OCI-LY3 (cell line): Measurements from ENCODE around the gene TRIM40.

Experiments
- CTCF ChIP-seq: fragments of 200-600, 300-600 bp; sonication (generic); IDR thresholded peaks from 2 replicates; pipeline ENCODE4 v1.5.1; 2014; ENCODE audit warnings: antibody characterized with exemption, low read length, low read depth
- EZH2phosphoT487 ChIP-seq: fragments of 200-600 bp; shearing (Covaris generic); IDR thresholded peaks from 2 replicates; pipeline ENCODE4 v1.6.1; 2018; ENCODE audit warnings: antibody characterized with exemption, mixed run types, low read depth

DNA sequence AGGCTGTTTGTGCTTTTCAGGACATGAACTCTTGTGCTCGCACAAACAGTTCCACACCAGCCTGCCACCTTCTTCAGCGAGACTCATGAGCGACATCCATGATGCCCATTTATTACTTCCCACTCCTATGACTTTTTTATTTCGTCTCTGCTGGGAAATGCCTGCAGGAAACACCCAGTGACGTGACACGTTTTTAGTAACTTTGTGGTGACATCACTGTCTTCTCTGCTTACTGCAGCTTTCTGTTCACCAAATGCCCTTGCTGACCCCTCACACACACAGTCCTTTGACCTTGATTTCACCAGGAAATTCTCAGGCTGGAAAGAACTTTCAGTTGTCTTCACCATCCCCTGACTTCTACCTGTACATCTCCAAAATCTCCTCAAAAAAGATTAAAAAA, 8.9 kb downstream of the TRIM40 start:
- TF ChIP-seq CTCF (no peak), EZH2phosphoT487 (no peak)
